ENCODE data around the gene MCC.

Gene MCC

GRCh38 chr5:112983363-112983762 is 504.9 kb downstream of the MCC start:
- DNase-seq, result no peak
- no peak for TF ChIP-seq POLR2A (IDR thresholded peaks at IDR 0.05; ENCODE audit: low read length)

GRCh38 chr5:112979723-112980122 is 508.5 kb downstream of the MCC start:
- TF ChIP-seq POLR2A (IDR thresholded peaks at IDR 0.05; ENCODE audit: low read length) (no peak), GATA1 (IDR thresholded peaks at IDR 0.05; ENCODE audit: low read depth, low read length) (no peak)
- DNase-seq, result peak; percentile 39 to 51

- DNase-seq, result peak; percentile 4 to 34
- no peak for TF ChIP-seq GATA1 (IDR thresholded peaks at IDR 0.05; ENCODE audit: low read depth, low read length)
- TF ChIP-seq POLR2A (IDR thresholded peaks at IDR 0.05; ENCODE audit: low read length), result no peak
These were observed 509.4 kb downstream of the MCC start for GRCh38 chr5:112978836-112979235.

GRCh38 chr5:112977440-112977861 is 510.8 kb downstream of the MCC start:
- TF ChIP-seq GATA1 (IDR thresholded peaks at IDR 0.05; ENCODE audit: low read depth, low read length) (no peak), POLR2A (IDR thresholded peaks at IDR 0.05; ENCODE audit: low read length) (no peak)

GRCh38 chr5:112976432-112977309 is 511.6 kb downstream of the MCC start, which contains the start of gene DCP2:
Gene DCP2 (plus strand): TSS chr5:112976798. CDS start chr5:112976934, 136 bp downstream.
- no peak for TF ChIP-seq GATA1 (IDR thresholded peaks at IDR 0.05; ENCODE audit: low read depth, low read length)
- TF ChIP-seq POLR2A (IDR thresholded peaks at IDR 0.05; ENCODE audit: low read length), result peak; percentile 99
- peak; percentile 97 to 99 for DNase-seq

More at GRCh38 chr5:112977440-112977861, 510.8 kb downstream of the MCC start:
- peak; percentile 54 to 55 for DNase-seq

- TF ChIP-seq GATA1 (IDR thresholded peaks at IDR 0.05; ENCODE audit: low read depth, low read length) (no peak), POLR2A (IDR thresholded peaks at IDR 0.05; ENCODE audit: low read length) (no peak)
- DNase-seq, result no peak
These were observed 512.4 kb downstream of the MCC start for GRCh38 chr5:112975721-112976431.

- TF ChIP-seq GATA1 (IDR thresholded peaks at IDR 0.05; ENCODE audit: low read depth, low read length), result no peak
- TF ChIP-seq POLR2A (IDR thresholded peaks at IDR 0.05; ENCODE audit: low read length), result no peak
- no peak for DNase-seq
These were observed 513.4 kb downstream of the MCC start for GRCh38 chr5:112974901-112975300.

GRCh38 chr5:112973904-112974303 is 514.3 kb downstream of the MCC start:
- DNase-seq, result peak; percentile 52 to 77
- TF ChIP-seq POLR2A (IDR thresholded peaks at IDR 0.05; ENCODE audit: low read length) (no peak), GATA1 (IDR thresholded peaks at IDR 0.05; ENCODE audit: low read depth, low read length) (no peak)

- TF ChIP-seq POLR2A (IDR thresholded peaks at IDR 0.05; ENCODE audit: low read length), result no peak
- TF ChIP-seq GATA1 (IDR thresholded peaks at IDR 0.05; ENCODE audit: low read depth, low read length), result no peak
- no peak for DNase-seq
These were observed 515.2 kb downstream of the MCC start for GRCh38 chr5:112973036-112973435.

All from erythroblast (primary cell).